Right cardiac atrium (tissue), 5 donors: ENCODE data around the gene XRCC6. TPM values are rescaled to one million over a fixed set of nuclear protein-coding genes. Genes with fewer than 3 reads are reported as not detected.
A peak's percentile ranks its signal among the peaks of the same experiment; 100 is the strongest.
"Not testable (repeated sequence)": the region's sequence is repeated elsewhere in the genome, so short reads cannot be mapped to it uniquely, and the experiment has no call there.

Experiments
- ATAC-seq, 2 donors: fragments of 200-7000 bp; cut with Tn5 transposase; one replicate each; pipeline versions ENCODE4 v1.8.0 to v1.9.1; 2020; ENCODE audit warnings: moderate library complexity in 2 of 2, mild to moderate bottlenecking in 1 of 2
- DNase-seq, 3 donors: peaks; one replicate each; pipeline ENCODE4 v3.0.0-alpha.2; 2020
- H3K27ac ChIP-seq: one replicate; pipeline ENCODE4 v1.5.1; 2013; ENCODE audit warnings: mild to moderate bottlenecking, low read length, control low read depth, moderate library complexity
- H3K27me3 ChIP-seq: one replicate; pipeline ENCODE4 v1.6.1; 2013; ENCODE audit not compliant: control insufficient read depth, insufficient read depth
- H3K4me1 ChIP-seq: one replicate; pipeline ENCODE4 v1.6.1; 2013; ENCODE audit warnings: low read length; ENCODE audit not compliant: control insufficient read depth, insufficient read depth
- H3K4me3 ChIP-seq: one replicate; pipeline ENCODE4 v1.5.1; 2013; ENCODE audit warnings: low read length, control low read depth
- H3K9me3 ChIP-seq: one replicate; pipeline ENCODE4 v1.6.1; 2013; ENCODE audit warnings: low read length; ENCODE audit not compliant: control insufficient read depth
- WGBS: extraction: QIAGEN DNeasy Blood & Tissue Kit; methylation state at CpG from one replicate; pipeline ENCODE4 v1.1.7; 2013; 5-methylcytosine and 5-hydroxymethylcytosine counted together
- intact Hi-C, 4 donors: fragments of 100-400 bp; cut with DNase I; formaldehyde crosslinking; loops; one replicate each; pipeline versions ENCODE4 v1.11.0 to v1.14.0; 2022 to 2023
- polyA plus RNA-seq: library from polyadenylated mRNA; stranded (reverse); fragments of 200-250 nt; gene quantifications from one replicate; pipeline ENCODE4 v1.2.3, GENCODE V29; 2013
- total RNA-seq, 4 donors: library from RNA; stranded (reverse); fragmentation: NEBNext Ultra II Directional; extraction: Animal tissue kit (Norgen Biotek cat#: 25700); gene quantifications; one replicate each; pipeline ENCODE4 v1.2.1, GENCODE V29; 2021
- donor health status: healthy with polysubstance abuse.
- donor health status: DM: no; HTN: yes; CAD: no.
- donor health status: DM: no; HTN: no; CAD: no.
- donor health status: DM: no; HTN: yes; CAD: no; lungs with severe emphysema.
- donor health status: DM: yes; HTN: yes; CAD: no.

The XRCC6 gene
- total and polyA plus RNA-seq, 5 donors: 144 to 183 (median 172) TPM

DNA sequence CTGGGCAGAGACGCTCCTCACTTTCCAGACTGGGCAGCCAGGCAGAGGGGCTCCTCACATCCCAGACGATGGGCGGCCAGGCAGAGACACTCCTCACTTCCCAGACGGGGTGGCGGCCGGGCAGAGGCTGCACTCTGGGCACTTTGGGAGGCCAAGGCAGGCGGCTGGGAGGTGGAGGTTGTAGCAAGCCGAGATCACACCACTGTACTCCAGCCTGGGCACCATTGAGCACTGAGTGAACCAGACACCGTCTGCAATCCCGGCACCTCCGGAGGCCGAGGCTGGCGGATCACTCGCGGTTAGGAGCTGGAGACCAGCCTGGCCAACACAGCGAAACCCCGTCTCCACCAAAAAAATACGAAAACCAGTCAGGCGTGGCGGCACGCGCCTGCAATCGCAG, 10.5 kb downstream of the XRCC6 start:
- 96% methylated on average over 13 of the region's 23 CpGs for WGBS
- intact Hi-C loops: not testable (repeated sequence)

GRCh38 chr22:41634610-41635009, 13.5 kb downstream of the XRCC6 start:
- DNase-seq, H3K9me3 ChIP-seq, H3K4me1 ChIP-seq, H3K27me3 ChIP-seq, intact Hi-C loops, ATAC-seq, H3K4me3 ChIP-seq, H3K27ac ChIP-seq: not testable (repeated sequence)
- WGBS: 95% methylated on average over 8 of the region's 8 CpGs

More for the DNA sequence above, 10.5 kb downstream of the XRCC6 start:
- H3K27ac ChIP-seq, H3K4me3 ChIP-seq, H3K4me1 ChIP-seq, DNase-seq, H3K27me3 ChIP-seq, ATAC-seq, H3K9me3 ChIP-seq: not testable (repeated sequence)

DNA sequence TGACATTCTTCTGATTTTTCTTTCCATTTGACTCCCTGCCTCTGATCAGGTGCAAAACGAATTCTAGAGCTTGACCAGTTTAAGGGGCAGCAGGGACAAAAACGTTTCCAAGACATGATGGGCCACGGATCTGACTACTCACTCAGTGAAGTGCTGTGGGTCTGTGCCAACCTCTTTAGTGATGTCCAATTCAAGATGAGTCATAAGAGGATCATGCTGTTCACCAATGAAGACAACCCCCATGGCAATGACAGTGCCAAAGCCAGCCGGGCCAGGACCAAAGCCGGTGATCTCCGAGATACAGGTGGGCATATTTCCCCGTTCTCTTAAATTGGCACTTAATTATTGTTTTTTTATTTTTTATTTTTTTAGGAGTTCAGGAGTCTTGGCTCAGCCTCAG, 15.4 kb downstream of the XRCC6 start:
- 57% methylated on average over 7 of the region's 7 CpGs for WGBS
- Histone ChIP-seq H3K9me3 (no peaks in the 10 kb centered on the region), H3K27ac (peak overlapping the region; percentile 84), H3K27me3 (no peaks in the 10 kb centered on the region), H3K4me3 (no peak overlapping the region), H3K4me1 (peaks cover 2% of the 10 kb centered on the region)
- intact Hi-C loops: no loop called here
- ATAC-seq (peak; percentile 82 to 85), DNase-seq (peak; percentile 30 to 63 (median 62))

GRCh38 chr22:41637623-41638022, 16.5 kb downstream of the XRCC6 start:
- not testable (repeated sequence) for H3K27ac ChIP-seq, DNase-seq

GRCh38 chr22:41638124-41638523, 17.0 kb downstream of the XRCC6 start:
- ATAC-seq: no peak
- no peak overlapping the region for H3K27ac ChIP-seq
- WGBS: 90% methylated on average over 5 of the region's 5 CpGs
- no peak overlapping the region for H3K4me3 ChIP-seq
- intact Hi-C loops: no loop called here
- no peak for DNase-seq
- H3K9me3 ChIP-seq: no peaks in the 10 kb centered on the region
- H3K4me1 ChIP-seq: peaks cover 2% of the 10 kb centered on the region
- H3K27me3 ChIP-seq: no peaks in the 10 kb centered on the region

More at GRCh38 chr22:41637623-41638022, 16.5 kb downstream of the XRCC6 start:
- intact Hi-C loops, H3K4me3 ChIP-seq, H3K9me3 ChIP-seq, ATAC-seq, H3K4me1 ChIP-seq, H3K27me3 ChIP-seq: not testable (repeated sequence)
- WGBS: 97% methylated on average over 8 of the region's 8 CpGs

- 84% methylated on average over 5 of the region's 5 CpGs for WGBS
- DNase-seq: no peak
- ATAC-seq: no peak
- no peaks in the 10 kb centered on the region for H3K9me3 ChIP-seq
- no peak overlapping the region for H3K4me3 ChIP-seq
- peaks cover 2% of the 10 kb centered on the region for H3K4me1 ChIP-seq
- no peaks in the 10 kb centered on the region for H3K27me3 ChIP-seq
- intact Hi-C loops: no loop called here
- no peak overlapping the region for H3K27ac ChIP-seq
These were observed 17.7 kb downstream of the XRCC6 start for GRCh38 chr22:41638748-41639147.

GRCh38 chr22:41641854-41642253, 20.8 kb downstream of the XRCC6 start:
- WGBS: 98% methylated on average over 7 of the region's 7 CpGs
- intact Hi-C loops: no loop called here

GRCh38 chr22:41642331-41643110, 21.4 kb downstream of the XRCC6 start:
- Histone ChIP-seq H3K27ac (no peak overlapping the region), H3K9me3 (no peaks in the 10 kb centered on the region), H3K4me1 (peaks cover 2% of the 10 kb centered on the region), H3K4me3 (no peak overlapping the region), H3K27me3 (no peaks in the 10 kb centered on the region)
- no peak for DNase-seq
- 87% methylated on average over 6 of the region's 6 CpGs for WGBS
- ATAC-seq: no peak
- intact Hi-C loops: no loop called here

More at GRCh38 chr22:41641854-41642253, 20.8 kb downstream of the XRCC6 start:
- Histone ChIP-seq H3K27ac (no peak overlapping the region), H3K4me3 (no peak overlapping the region), H3K27me3 (no peaks in the 10 kb centered on the region), H3K9me3 (no peaks in the 10 kb centered on the region), H3K4me1 (peaks cover 2% of the 10 kb centered on the region)
- DNase-seq: no peak
- no peak for ATAC-seq

- ATAC-seq: no peak
- Histone ChIP-seq H3K27me3 (no peaks in the 10 kb centered on the region), H3K4me3 (no peak overlapping the region), H3K4me1 (no peaks in the 10 kb centered on the region), H3K27ac (no peak overlapping the region), H3K9me3 (no peaks in the 10 kb centered on the region)
- no peak for DNase-seq
- WGBS: 92% methylated on average over 3 of the region's 3 CpGs
- intact Hi-C loops: no loop called here
These were observed 26.7 kb downstream of the XRCC6 start for GRCh38 chr22:41647771-41648170.

DNA sequence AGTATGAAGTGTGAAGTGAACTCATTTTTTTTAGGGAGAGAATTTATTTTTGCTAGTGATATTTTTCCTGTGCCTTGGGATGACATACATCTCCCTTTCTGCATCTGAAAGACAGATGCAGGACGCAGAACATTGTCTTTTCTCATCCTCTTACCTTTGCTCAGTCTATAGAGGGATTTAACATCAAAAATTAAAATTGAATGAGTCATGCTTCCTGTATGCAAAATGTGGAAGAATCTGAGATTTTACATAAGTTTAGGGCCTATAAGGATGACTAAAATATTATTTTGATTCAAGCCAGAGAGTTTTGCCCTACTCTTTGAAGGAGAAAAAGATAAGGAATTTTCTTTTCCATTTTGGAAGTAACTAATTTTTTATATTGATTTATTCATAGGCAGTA, 27.3 kb downstream of the XRCC6 start:
- no peak for ATAC-seq
- DNase-seq: no peak
- H3K4me1 ChIP-seq: no peaks in the 10 kb centered on the region
- H3K27ac ChIP-seq: no peak overlapping the region
- intact Hi-C loops: no loop called here
- 94% methylated on average over 1 of the region's 1 CpG for WGBS
- H3K4me3 ChIP-seq: no peak overlapping the region
- H3K9me3 ChIP-seq: no peaks in the 10 kb centered on the region
- no peaks in the 10 kb centered on the region for H3K27me3 ChIP-seq

- no peaks in the 10 kb centered on the region for H3K27me3 ChIP-seq
- 96% methylated on average over 1 of the region's 1 CpG for WGBS
- intact Hi-C loops: no loop called here
- ATAC-seq (no peak), DNase-seq (no peak)
- H3K4me1 ChIP-seq: no peaks in the 10 kb centered on the region
- H3K27ac ChIP-seq: no peak overlapping the region
- H3K9me3 ChIP-seq: no peaks in the 10 kb centered on the region
- no peak overlapping the region for H3K4me3 ChIP-seq
These were observed 29.1 kb downstream of the XRCC6 start for GRCh38 chr22:41650229-41650628.
